OCI-LY3 (cell line): Measurements from ENCODE around the gene NTNG1.

ENCODE experiments used
- EZH2phosphoT487 ChIP-seq: fragments of 200-600 bp; shearing (Covaris generic); IDR thresholded peaks from 2 replicates; pipeline ENCODE4 v1.6.1; 2018; ENCODE audit warnings: antibody characterized with exemption, mixed run types, low read depth
- TF ChIP-seq, protein P1 (sequence below): fragments of 200-600, 300-600 bp; sonication (generic); IDR thresholded peaks from 2 replicates; pipeline ENCODE4 v1.5.1; 2014; ENCODE audit warnings: antibody characterized with exemption, low read length, low read depth

DNA sequence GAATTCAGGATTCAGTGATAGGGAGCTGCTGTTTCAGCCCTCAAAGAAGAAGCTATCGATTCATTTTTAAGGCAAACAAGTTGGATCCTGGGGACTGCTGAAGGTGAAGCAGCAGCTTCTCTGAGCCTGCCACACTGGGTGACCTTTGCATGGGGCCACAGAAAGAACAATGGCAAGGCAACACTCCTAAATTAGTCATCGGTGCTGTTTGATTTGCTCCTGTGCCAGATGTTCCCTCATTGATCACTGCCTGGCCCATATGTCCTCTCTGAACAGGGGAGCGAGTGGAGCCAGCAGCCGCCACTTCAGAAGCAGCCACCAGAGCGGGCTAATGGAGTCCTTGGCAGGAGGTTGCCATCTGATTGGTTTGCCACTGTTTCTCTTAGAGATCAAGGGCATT lies 391.5 kb downstream of the NTNG1 start:
- TF ChIP-seq, protein P1, sequence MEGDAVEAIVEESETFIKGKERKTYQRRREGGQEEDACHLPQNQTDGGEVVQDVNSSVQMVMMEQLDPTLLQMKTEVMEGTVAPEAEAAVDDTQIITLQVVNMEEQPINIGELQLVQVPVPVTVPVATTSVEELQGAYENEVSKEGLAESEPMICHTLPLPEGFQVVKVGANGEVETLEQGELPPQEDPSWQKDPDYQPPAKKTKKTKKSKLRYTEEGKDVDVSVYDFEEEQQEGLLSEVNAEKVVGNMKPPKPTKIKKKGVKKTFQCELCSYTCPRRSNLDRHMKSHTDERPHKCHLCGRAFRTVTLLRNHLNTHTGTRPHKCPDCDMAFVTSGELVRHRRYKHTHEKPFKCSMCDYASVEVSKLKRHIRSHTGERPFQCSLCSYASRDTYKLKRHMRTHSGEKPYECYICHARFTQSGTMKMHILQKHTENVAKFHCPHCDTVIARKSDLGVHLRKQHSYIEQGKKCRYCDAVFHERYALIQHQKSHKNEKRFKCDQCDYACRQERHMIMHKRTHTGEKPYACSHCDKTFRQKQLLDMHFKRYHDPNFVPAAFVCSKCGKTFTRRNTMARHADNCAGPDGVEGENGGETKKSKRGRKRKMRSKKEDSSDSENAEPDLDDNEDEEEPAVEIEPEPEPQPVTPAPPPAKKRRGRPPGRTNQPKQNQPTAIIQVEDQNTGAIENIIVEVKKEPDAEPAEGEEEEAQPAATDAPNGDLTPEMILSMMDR: no peak
- TF ChIP-seq EZH2phosphoT487: no peak
